SK-N-MC (cell line): ENCODE results near the gene ME3.

Experiments used
- EZH2 ChIP-seq: fragments of 200-600 bp; sonication (generic); IDR thresholded peaks from one replicate; pipeline ENCODE4 v1.6.1; 2017; ENCODE audit warnings: antibody characterized with exemption
- FOXP2 ChIP-seq: optimal IDR thresholded peaks from 2 replicates; pipeline ENCODE3; 2011; ENCODE audit warnings: mild to moderate bottlenecking, moderate library complexity; ENCODE audit not compliant: insufficient read depth; ENCODE audit errors: extremely low read length, control extremely low read depth
- POLR2AphosphoS5 ChIP-seq: IDR thresholded peaks from 2 replicates; pipeline ENCODE4 v1.6.1; 2012; ENCODE audit warnings: mild to moderate bottlenecking, low read depth, low read length, borderline replicate concordance

DNA sequence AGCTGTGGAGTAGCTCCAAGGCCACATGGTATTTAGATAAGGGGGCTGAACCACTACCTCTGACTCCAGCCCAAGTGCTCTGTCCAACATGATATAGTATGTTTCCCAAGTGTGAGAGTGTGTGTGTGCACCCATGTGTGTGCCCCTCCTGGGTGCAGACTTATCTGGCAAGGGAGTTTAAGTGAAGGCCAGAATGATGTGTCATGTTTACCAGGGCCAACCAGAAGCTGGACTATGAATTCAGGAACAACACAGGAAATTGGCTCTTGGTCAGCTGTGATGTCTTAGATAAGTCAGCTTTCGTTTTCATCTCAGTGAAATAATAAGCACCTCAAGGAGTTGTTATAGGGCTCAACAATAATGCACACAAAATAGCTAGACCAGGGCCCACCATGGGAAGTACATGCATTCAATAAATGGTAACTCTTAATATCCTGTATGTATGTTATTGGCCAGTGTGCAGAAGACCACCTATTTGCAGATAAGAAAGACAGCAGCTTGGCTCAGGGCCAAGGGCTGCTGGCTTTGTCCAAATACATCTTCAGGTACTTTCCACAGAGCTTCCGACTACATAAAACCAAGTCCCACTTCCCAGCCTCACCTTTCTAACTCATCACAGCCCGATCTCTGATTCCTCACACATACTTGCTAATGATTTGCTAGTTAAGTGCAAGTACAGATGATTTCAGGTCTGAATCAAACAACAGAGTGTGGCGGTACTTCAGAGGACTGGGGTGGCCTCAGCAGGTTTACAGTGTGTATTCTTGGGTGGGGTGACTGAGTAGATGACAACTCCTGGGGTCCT lies 120.9 kb downstream of the ME3 start:
- no peak for TF ChIP-seq EZH2
- TF ChIP-seq POLR2AphosphoS5 = no peak
- TF ChIP-seq FOXP2 = no peak
